Hindlimb muscle (tissue), 1 donor: ENCODE data around the gene NENF. TPM values are rescaled to one million over a fixed set of nuclear protein-coding genes. Genes with fewer than 3 reads are reported as not detected.

Source experiments
- DNase-seq: peaks from one replicate; pipeline ENCODE4 v3.0.0-alpha.2; 2013
- polyA plus RNA-seq: library from polyadenylated mRNA; unstranded; fragments of 120-200 nt; gene quantifications from one replicate; pipeline ENCODE4 v1.2.1, GENCODE V29; 2013; ENCODE audit not compliant: insufficient read length

The NENF gene
- polyA plus RNA-seq, 1 donor: 67.0 TPM

GRCh38 chr1:212482637-212483441 lies 50.1 kb downstream of the NENF start:
- no peak for DNase-seq

- DNase-seq: no peak
Measured at GRCh38 chr1:212484701-212485570, 52.2 kb downstream of the NENF start.

GRCh38 chr1:212485571-212485912 lies 52.8 kb downstream of the NENF start:
- DNase-seq: no peak

- no peak for DNase-seq
Measured at GRCh38 chr1:212485913-212486618, 53.3 kb downstream of the NENF start.

GRCh38 chr1:212486619-212486975 lies 53.9 kb downstream of the NENF start:
- DNase-seq: no peak

GRCh38 chr1:212487286-212487685 lies 54.6 kb downstream of the NENF start:
- DNase-seq: no peak

GRCh38 chr1:212487774-212488435 lies 55.2 kb downstream of the NENF start:
- no peak for DNase-seq

- DNase-seq: peak; percentile 82
Measured at GRCh38 chr1:212488436-212489283, 55.9 kb downstream of the NENF start.

- no peak for DNase-seq
Measured at GRCh38 chr1:212489284-212489859, 56.7 kb downstream of the NENF start.

GRCh38 chr1:212490276-212490675 lies 57.6 kb downstream of the NENF start:
- no peak for DNase-seq

GRCh38 chr1:212491454-212491853 lies 58.7 kb downstream of the NENF start:
- no peak for DNase-seq

Other genes starting within 250 kb of the NENF start
- 26.6 TPM for gene PPP2R5A, start 147.5 kb upstream of the NENF start, polyA plus RNA-seq
- 6.5 TPM for gene PACC1, start 18.0 kb upstream of the NENF start, polyA plus RNA-seq
- 28.8 TPM for gene ATF3, start 175.8 kb downstream of the NENF start, polyA plus RNA-seq